ENCODE data around the gene ABCA1.
"Not testable (repeated sequence)": the region's sequence is repeated elsewhere in the genome, so short reads cannot be mapped to it uniquely, and the experiment has no call there.

Gene ABCA1

DNA sequence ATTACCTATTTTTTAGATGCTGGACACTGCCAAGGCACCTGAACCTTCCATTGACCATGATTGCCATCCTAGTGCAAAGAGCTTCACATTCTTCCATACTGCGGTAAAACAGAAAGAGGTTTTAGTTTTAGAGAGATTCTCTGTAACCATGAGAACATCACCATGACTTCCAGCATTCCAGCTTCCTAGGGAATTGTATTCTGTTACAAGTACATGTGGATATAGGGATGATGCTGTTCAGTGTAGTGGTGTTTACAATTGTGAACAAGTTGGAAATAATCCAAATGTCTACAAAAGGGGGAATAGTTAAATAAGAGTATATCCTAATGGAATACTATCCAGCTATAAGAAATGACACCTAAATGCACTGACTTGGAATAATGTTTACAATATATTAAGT, 141.7 kb downstream of the ABCA1 start:
- no peak for DNase-seq

- no peak for DNase-seq
These were observed 143.9 kb downstream of the ABCA1 start for GRCh38 chr9:104784098-104784497.

- no peak for DNase-seq
These were observed 144.4 kb downstream of the ABCA1 start for GRCh38 chr9:104783588-104783987.

- peak; percentile 54 for DNase-seq
These were observed 147.1 kb downstream of the ABCA1 start for GRCh38 chr9:104780796-104781395.

- DNase-seq, result no peak
These were observed 147.9 kb downstream of the ABCA1 start for GRCh38 chr9:104779946-104780535.

DNA sequence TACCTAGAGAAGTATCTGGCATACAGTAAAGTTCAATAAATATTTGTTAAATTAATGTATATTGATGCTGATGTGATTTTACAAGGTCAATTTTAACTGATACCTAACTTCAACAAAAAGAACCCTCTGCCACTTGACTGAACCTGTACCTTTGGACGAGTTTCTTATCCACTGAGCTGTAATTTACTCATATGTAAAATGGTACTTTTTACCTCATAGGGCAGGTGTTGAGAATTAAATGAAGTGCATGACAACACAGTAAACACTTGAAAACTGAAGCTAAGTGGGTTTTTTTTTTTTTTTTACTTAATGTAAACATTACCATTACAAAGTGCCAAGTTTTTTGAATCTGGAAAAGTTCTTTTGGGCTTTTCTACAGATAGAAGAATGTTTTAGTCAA, 148.6 kb downstream of the ABCA1 start:
- DNase-seq, result no peak

GRCh38 chr9:104778802-104779201, 149.2 kb downstream of the ABCA1 start:
- DNase-seq, result no peak

- no peak for DNase-seq
These were observed 151.2 kb downstream of the ABCA1 start for GRCh38 chr9:104776797-104777196.

DNA sequence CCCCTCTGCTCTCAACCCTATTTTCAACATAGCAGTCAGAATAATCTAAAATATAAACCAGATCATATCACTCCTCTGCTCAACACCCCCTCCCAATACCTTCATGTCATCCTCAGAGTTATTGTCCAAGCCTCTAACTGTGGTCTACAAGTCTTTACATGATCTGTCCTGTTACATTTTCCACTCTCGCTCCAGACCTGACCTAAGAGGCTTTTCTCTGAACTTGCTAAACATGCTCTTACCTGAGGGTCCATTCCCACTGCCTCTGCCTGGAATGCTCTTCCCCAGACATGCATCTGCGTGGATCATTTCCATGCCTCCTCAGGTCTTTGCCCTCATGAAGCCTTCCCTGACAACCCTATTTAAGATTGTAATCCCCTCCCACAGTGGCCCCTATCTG, 152.0 kb downstream of the ABCA1 start:
- no peak for DNase-seq

DNA sequence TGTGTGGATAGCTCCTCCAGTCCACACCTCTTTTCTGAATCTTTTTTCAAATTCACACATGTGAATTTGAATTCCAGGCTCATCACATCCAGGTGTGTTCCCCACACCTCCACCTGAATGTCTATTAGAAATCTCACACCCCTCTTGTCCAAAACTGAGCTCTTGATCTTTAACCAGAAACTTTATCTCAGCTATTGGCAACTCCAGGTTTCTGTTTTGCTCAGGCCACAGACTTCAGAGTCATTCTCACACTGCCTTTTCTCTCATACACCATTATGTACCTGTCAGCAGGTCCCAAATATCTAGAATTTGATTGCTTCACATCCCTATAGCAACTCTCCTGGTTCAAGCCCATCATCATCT, 152.4 kb downstream of the ABCA1 start:
- DNase-seq, result no peak

- no peak for DNase-seq
These were observed 153.0 kb downstream of the ABCA1 start for GRCh38 chr9:104774831-104775573.

GRCh38 chr9:104774132-104774531, 153.8 kb downstream of the ABCA1 start:
- DNase-seq, result no peak

DNA sequence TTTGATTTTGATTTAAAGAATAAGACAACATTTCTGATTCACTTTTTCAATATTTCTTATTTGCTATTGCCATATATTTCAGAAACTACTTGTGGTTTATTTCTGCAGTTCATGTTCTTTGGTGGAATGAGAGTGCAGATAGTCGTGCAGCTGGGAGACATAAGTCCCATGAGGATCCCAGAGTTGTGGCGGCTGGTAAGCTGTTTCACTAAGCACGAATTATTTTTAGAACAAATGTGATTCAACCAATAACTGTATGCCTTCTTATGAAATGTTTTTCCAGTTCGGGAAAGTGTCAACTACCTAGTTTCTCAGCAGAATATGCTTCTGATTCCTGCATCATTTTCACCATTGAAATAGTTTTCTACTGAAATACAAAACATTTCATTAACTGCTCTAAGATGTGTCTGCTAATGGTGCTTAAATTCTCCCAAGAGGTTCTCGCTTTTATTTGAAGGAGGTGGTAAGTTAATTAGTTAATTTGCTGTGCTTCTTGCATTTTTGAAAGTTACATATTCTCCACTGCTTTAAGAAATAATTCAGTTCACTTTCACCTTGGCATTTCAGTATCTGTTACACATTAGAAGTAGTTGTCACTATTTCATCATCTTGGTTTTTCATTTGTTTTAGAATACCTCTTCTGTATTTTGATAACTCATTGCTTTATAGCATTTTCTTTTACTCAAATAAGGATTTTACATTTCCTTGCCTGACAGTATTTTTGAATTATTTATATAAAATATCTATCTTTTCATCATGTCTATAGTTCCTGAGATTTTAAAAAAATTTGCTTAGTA, 155.0 kb downstream of the ABCA1 start:
- no peak for DNase-seq

DNA sequence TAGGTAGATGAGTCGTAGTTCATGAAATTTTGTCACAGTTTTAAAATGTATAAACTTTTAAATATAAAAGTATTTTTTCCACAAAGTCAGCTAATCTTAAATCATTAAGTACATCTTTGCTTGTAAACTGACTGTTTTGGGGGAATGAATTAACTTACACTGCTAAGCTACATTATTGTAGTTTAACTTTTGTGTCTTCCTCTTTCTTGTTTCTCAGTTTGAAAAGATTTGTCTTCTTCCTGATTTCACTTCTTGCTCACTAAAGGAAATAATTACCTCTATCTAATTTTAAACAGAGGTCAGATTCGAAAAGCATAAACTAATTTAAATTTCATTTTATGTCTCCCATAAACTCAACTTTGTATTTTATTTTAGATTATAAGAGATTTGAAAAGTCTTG, 158.3 kb downstream of the ABCA1 start:
- DNase-seq, result no peak

DNA sequence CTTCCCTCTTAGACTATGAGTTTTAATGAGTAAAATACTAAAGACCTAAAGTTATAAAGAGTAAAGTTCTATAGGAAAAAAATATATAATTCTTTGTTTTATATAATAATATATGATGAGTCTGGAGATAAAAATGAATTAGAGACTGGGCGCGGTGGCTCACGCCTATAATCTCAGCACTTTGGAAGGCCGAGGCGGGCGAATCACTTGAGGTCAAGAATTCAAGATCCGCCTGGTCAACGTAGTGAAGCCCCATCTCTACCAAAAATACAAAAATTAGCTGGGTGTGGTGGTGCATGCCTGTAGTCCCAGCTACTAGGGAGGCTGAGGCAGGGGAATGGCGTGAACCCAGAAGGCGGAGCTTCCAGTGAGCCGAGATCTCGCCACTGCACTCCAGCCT, 158.9 kb downstream of the ABCA1 start:
- not testable (repeated sequence) for DNase-seq

GRCh38 chr9:104767507-104767906, 160.4 kb downstream of the ABCA1 start:
- no peak for DNase-seq

GRCh38 chr9:104766025-104766424, 161.9 kb downstream of the ABCA1 start:
- no peak for DNase-seq

- no peak for DNase-seq
These were observed 162.8 kb downstream of the ABCA1 start for GRCh38 chr9:104765138-104765537.

DNA sequence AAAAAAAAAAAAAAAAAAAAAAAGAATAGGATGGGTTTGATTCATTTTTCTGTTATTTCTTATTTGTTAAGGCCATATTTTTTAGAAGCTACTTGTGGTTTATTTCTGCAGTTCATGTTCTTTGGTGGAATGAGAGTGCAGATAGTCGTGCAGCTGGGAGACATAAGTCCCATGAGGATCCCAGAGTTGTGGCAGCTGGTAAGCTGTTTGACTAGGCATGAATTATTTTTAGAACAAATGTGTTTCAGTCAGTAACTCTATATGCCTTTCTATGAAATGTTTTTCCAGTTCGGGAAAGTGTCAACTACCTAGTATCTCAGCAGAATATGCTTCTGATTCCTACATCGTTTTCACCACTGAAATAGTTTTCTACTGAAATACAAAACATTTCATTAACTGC, 169.0 kb downstream of the ABCA1 start:
- no peak for DNase-seq

DNA sequence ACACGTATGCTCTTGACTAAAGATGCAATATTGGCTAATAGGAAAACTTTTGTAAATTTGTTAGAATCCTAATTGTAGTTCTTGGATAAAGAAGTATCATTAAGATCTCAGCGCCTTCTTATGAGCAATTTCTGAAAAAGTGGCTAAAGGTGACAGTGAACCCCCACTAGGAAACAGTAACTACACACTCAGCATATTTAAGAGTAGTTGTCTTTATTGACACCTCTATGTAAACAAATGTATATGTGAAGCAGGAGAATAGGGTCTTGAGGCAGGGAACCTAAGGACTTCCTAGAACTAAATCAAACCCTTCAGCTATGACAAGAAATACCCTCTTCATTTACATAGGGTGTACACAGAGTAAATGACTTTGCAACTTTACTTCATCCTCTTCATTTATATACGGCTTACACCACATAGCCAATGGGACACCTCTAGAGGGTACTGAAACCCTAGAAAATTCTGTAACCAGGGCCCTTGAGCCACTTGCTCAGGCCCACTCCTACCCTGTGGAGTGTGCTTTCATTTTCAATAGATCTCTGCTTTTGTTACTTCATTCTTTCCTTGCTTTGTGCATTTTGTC, 177.7 kb downstream of the ABCA1 start:
- no peak for DNase-seq

GRCh38 chr9:104748359-104749031, 179.5 kb downstream of the ABCA1 start:
- peak; percentile 69 for DNase-seq

DNA sequence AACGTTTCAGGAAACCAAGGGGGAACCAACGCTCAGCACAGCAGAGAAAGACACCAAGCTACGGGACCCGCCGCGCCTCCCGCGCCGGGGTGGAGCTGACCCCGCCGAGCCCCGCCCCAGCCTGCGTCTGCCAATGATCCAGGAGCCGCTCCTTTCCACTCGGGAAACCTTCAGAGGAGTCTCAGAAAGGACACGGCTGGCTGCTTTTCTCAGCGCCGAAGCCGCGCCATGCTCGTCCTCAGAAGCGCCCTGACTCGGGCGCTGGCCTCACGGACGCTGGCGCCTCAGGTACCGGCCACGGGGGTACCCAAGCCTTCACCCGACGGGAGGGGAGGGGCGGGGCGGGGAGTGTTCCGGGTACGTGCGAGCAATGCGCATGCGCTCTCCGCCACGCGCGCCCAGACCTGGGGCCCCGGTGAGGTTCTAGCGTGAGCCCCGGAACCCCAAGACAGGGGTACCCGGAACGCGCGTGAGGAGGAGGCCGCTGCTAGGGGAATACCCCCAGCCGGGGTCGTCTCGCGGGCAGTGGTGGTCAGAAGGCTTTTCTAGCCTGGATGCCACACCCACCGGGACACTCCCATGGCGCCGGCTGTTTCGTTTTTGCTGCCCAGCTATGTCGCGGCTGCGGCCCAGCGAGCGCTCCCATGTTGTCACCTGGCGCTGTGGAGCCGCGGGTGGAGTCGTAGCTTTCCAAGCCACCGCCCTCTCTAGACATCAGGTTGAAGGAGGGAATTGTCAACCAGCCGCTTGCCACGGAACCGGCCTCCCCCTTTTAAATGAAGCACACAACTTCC, 180.2 kb downstream of the ABCA1 start, which contains the start of gene NIPSNAP3A:
Gene NIPSNAP3A, plus strand, starts transcription at position 119 of the 794 bp plus-strand sequence. Its CDS starts 110 bp downstream, at position 229.
- peak; percentile 95 for DNase-seq

All from eye (tissue), 1 donor.